Amygdala (tissue), 56 donors: ENCODE data around the gene PDZD2.
A peak's percentile ranks its signal among the peaks of the same experiment; 100 is the strongest.

Experiments used
- DNase-seq, 56 donors: peaks; one replicate each; lab custom pipeline; 2025; lab: John Stamatoyannopoulos, UW

The PDZD2 gene

GRCh38 chr5:31900296-31900865 is 261.4 kb downstream of the PDZD2 start:
- DNase-seq, result no peak

GRCh38 chr5:31901807-31902530 is 263.0 kb downstream of the PDZD2 start:
- DNase-seq, result no peak

GRCh38 chr5:31908396-31908795 is 269.5 kb downstream of the PDZD2 start:
- no peak for DNase-seq

- no peak for DNase-seq
Observed at GRCh38 chr5:31909073-31909472, 270.1 kb downstream of the PDZD2 start.

GRCh38 chr5:31911291-31912265 is 272.6 kb downstream of the PDZD2 start:
- peak in 52 of 56 donors; percentile 3 to 89 (median 60) for DNase-seq

GRCh38 chr5:31913808-31914207 is 274.9 kb downstream of the PDZD2 start:
- DNase-seq, result no peak

GRCh38 chr5:31916327-31916726 is 277.4 kb downstream of the PDZD2 start:
- no peak for DNase-seq

GRCh38 chr5:31918739-31919138 is 279.8 kb downstream of the PDZD2 start:
- DNase-seq, result peak in 3 of 56 donors; percentile 10 to 28 (median 13)

- no peak for DNase-seq
Observed at GRCh38 chr5:31921852-31922305, 282.9 kb downstream of the PDZD2 start.

- DNase-seq, result peak in 3 of 56 donors; percentile 20 to 27 (median 22)
Observed at GRCh38 chr5:31924005-31924404, 285.1 kb downstream of the PDZD2 start.

GRCh38 chr5:31931874-31932273 is 292.9 kb downstream of the PDZD2 start:
- DNase-seq, result no peak

GRCh38 chr5:31934156-31934555 is 295.2 kb downstream of the PDZD2 start:
- DNase-seq, result no peak

GRCh38 chr5:31935496-31936369 is 296.8 kb downstream of the PDZD2 start:
- DNase-seq, result no peak

- DNase-seq, result no peak
Observed at GRCh38 chr5:31936683-31937082, 297.8 kb downstream of the PDZD2 start.

GRCh38 chr5:31937226-31937625 is 298.3 kb downstream of the PDZD2 start:
- DNase-seq, result no peak

- DNase-seq, result no peak
Observed at GRCh38 chr5:31937703-31938102, 298.8 kb downstream of the PDZD2 start.

- DNase-seq, result no peak
Observed at GRCh38 chr5:31939151-31939550, 300.2 kb downstream of the PDZD2 start.

- DNase-seq, result no peak
Observed at GRCh38 chr5:31941151-31941755, 302.3 kb downstream of the PDZD2 start.

GRCh38 chr5:31942546-31942945 is 303.6 kb downstream of the PDZD2 start:
- no peak for DNase-seq
